Measurements from ENCODE around the gene NUAK1. TPM values are rescaled to one million over a fixed set of nuclear protein-coding genes. Genes with fewer than 3 reads are reported as not detected.

The NUAK1 gene
- total RNA-seq, 4 donors from 2014 or later: 9.4 to 56.8 (median 26.8) TPM

GRCh38 chr12:106096376-106096775 lies 42.4 kb downstream of the NUAK1 start:
- DNase-seq: peak in 1 of 2 donors; percentile 56
- Histone ChIP-seq H3K36me3 (no peaks in the 10 kb centered on the region), H3K4me3 (no peak overlapping the region), H3K9me3 (no peaks in the 10 kb centered on the region), H3K27ac (peak overlapping the region; percentile 88 to 96), H3K4me1 (peaks cover 20 to 21% of the 10 kb centered on the region in 2 donors), H3K27me3 (no peaks in the 10 kb centered on the region)
- no peak for TF ChIP-seq CTCF (IDR thresholded peaks at IDR 0.05)
- no peak for TF ChIP-seq POLR2A (IDR thresholded peaks at IDR 0.05)
- intact Hi-C loops (cut with DNase I; ENCODE audit: low total_unique reads): no loop called here

- Histone ChIP-seq H3K4me3 (no peak overlapping the region), H3K27ac (peak overlapping the region; percentile 88 to 96), H3K9me3 (no peaks in the 10 kb centered on the region), H3K36me3 (no peaks in the 10 kb centered on the region), H3K27me3 (no peaks in the 10 kb centered on the region), H3K4me1 (peaks cover 27 to 31% of the 10 kb centered on the region in 2 donors)
- DNase-seq: no peak
- no peak for TF ChIP-seq POLR2A (IDR thresholded peaks at IDR 0.05)
- no peak for TF ChIP-seq CTCF (IDR thresholded peaks at IDR 0.05)
- intact Hi-C loops (cut with DNase I; ENCODE audit: low total_unique reads): no loop called here
Measured at GRCh38 chr12:106094304-106094703, 44.5 kb downstream of the NUAK1 start.

DNA sequence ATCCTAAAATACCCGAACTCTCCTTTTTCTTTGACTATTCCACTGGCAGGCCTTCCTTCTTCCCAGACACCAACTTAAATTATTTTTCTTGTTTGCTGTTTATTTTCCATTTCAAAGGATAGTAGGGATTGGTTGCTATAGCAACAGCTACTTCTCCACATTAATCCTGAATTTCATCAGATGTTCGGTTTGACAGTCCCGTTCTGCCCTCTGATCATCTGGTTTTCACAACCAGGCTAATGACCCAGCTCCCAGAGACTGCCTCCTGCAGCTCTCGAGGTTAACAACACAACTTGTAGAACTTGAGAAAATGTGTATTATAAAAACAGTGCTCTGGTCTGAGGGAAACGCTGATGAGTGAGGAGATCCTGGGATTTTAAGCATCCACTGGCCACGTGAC lies 45.5 kb downstream of the NUAK1 start:
- H3K27ac ChIP-seq: peak overlapping the region; percentile 88 to 96
- H3K4me3 ChIP-seq: no peak overlapping the region
- no peaks in the 10 kb centered on the region for H3K27me3 ChIP-seq
- no peaks in the 10 kb centered on the region for H3K36me3 ChIP-seq
- no peaks in the 10 kb centered on the region for H3K9me3 ChIP-seq
- H3K4me1 ChIP-seq: peaks cover 31 to 38% of the 10 kb centered on the region in 2 donors
- intact Hi-C loops (cut with DNase I; ENCODE audit: low total_unique reads): no loop called here
- DNase-seq: no peak
- no peak for TF ChIP-seq CTCF (IDR thresholded peaks at IDR 0.05)

GRCh38 chr12:106091446-106091820 lies 47.3 kb downstream of the NUAK1 start:
- TF ChIP-seq POLR2A (IDR thresholded peaks at IDR 0.05) (no peak), CTCF (IDR thresholded peaks at IDR 0.05) (no peak)

GRCh38 chr12:106090591-106091445 lies 47.9 kb downstream of the NUAK1 start:
- intact Hi-C loops (cut with DNase I; ENCODE audit: low total_unique reads): no loop called here
- peak; percentile 64 to 80 for DNase-seq
- H3K4me3 ChIP-seq: no peak overlapping the region
- H3K27ac ChIP-seq: peak overlapping the region; percentile 88 to 96
- H3K4me1 ChIP-seq: peaks cover 31 to 34% of the 10 kb centered on the region in 2 donors
- no peaks in the 10 kb centered on the region for H3K36me3 ChIP-seq
- H3K9me3 ChIP-seq: no peaks in the 10 kb centered on the region
- TF ChIP-seq POLR2A (IDR thresholded peaks at IDR 0.05) (no peak), CTCF (IDR thresholded peaks at IDR 0.05) (no peak)
- H3K27me3 ChIP-seq: no peaks in the 10 kb centered on the region

More at GRCh38 chr12:106091446-106091820, 47.3 kb downstream of the NUAK1 start:
- no peaks in the 10 kb centered on the region for H3K9me3 ChIP-seq
- H3K36me3 ChIP-seq: no peaks in the 10 kb centered on the region
- peaks cover 31 to 40% of the 10 kb centered on the region in 2 donors for H3K4me1 ChIP-seq
- H3K27me3 ChIP-seq: no peaks in the 10 kb centered on the region
- H3K4me3 ChIP-seq: no peak overlapping the region
- H3K27ac ChIP-seq: peak overlapping the region; percentile 88 to 96
- intact Hi-C loops (cut with DNase I; ENCODE audit: low total_unique reads): no loop called here
- DNase-seq: no peak
